ENCODE data around the gene FAM221B.

Gene FAM221B

GRCh38 chr9:35847792-35848572 is 19.4 kb upstream of the FAM221B start:
- DNase-seq (ENCODE audit: low spot score) = no peak

- no peak for DNase-seq (ENCODE audit: low spot score)
Measured at GRCh38 chr9:35845824-35846771, 17.6 kb upstream of the FAM221B start.

- DNase-seq (ENCODE audit: low spot score) = no peak
Measured at GRCh38 chr9:35844628-35845270, 16.2 kb upstream of the FAM221B start.

- DNase-seq (ENCODE audit: low spot score) = no peak
Measured at GRCh38 chr9:35842795-35843194, 14.3 kb upstream of the FAM221B start.

- no peak for DNase-seq (ENCODE audit: low spot score)
Measured at GRCh38 chr9:35842020-35842745, 13.7 kb upstream of the FAM221B start.

GRCh38 chr9:35841645-35841900 is 13.0 kb upstream of the FAM221B start:
- DNase-seq (ENCODE audit: low spot score) = no peak

- no peak for DNase-seq (ENCODE audit: low spot score)
Measured at GRCh38 chr9:35840881-35841644, 12.5 kb upstream of the FAM221B start.

GRCh38 chr9:35839926-35840325 is 11.4 kb upstream of the FAM221B start:
- no peak for DNase-seq (ENCODE audit: low spot score)

GRCh38 chr9:35836595-35836994 is 8.1 kb upstream of the FAM221B start:
- no peak for DNase-seq (ENCODE audit: low spot score)

- DNase-seq (ENCODE audit: low spot score) = no peak
Measured at GRCh38 chr9:35835766-35836165, 7.2 kb upstream of the FAM221B start.

GRCh38 chr9:35835216-35835632 is 6.7 kb upstream of the FAM221B start:
- DNase-seq (ENCODE audit: low spot score) = no peak

GRCh38 chr9:35834260-35835215 is 6.0 kb upstream of the FAM221B start:
- no peak for DNase-seq (ENCODE audit: low spot score)

GRCh38 chr9:35832814-35833213 is 4.3 kb upstream of the FAM221B start:
- no peak for DNase-seq (ENCODE audit: low spot score)

GRCh38 chr9:35831040-35831439 is 2.5 kb upstream of the FAM221B start:
- DNase-seq (ENCODE audit: low spot score) = no peak

GRCh38 chr9:35829764-35830096 is 1.2 kb upstream of the FAM221B start:
- peak; percentile 25 for DNase-seq (ENCODE audit: low spot score)

GRCh38 chr9:35829084-35829763 is 692 bp upstream of the FAM221B start, which contains the start of gene TMEM8B:
Gene TMEM8B (plus strand): TSS chr9:35829228. CDS start chr9:35829448, 220 bp downstream.
- DNase-seq (ENCODE audit: low spot score) = peak; percentile 86

GRCh38 chr9:35827486-35827885 is 1.0 kb downstream of the FAM221B start:
- DNase-seq (ENCODE audit: low spot score) = no peak

- DNase-seq (ENCODE audit: low spot score) = peak; percentile 58
Measured at GRCh38 chr9:35826071-35826701, 2.3 kb downstream of the FAM221B start.

GRCh38 chr9:35822926-35823325 is 5.6 kb downstream of the FAM221B start:
- no peak for DNase-seq (ENCODE audit: low spot score)
